Esophagus squamous epithelium (tissue), 5 donors: ENCODE results near the gene NME2. TPM values are rescaled to one million over a fixed set of nuclear protein-coding genes. Genes with fewer than 3 reads are reported as not detected.

Experiments
- DNase-seq: peaks from one replicate; lab custom pipeline; 2025; lab: John Stamatoyannopoulos, UW
- H3K27ac ChIP-seq, 4 donors: fragments of 200-600 bp; sonication (generic); one replicate each; pipeline ENCODE4 v1.5.1; 2016 to 2019; ENCODE audit warnings: mild to moderate bottlenecking in 1 of 4
- H3K27me3 ChIP-seq, 4 donors: fragments of 200-600 bp; sonication (generic); 1 replicate in 3 of 4; 2 replicates in 1 of 4; pipeline versions ENCODE4 v1.5.1 to v1.6.0; 2017 to 2021; ENCODE audit warnings: antibody characterized with exemption in 1 of 4
- H3K36me3 ChIP-seq, 3 donors: fragments of 200-600 bp; sonication (generic); one replicate each; pipeline ENCODE4 v1.5.1; 2016 to 2019
- H3K4me1 ChIP-seq, 3 donors: fragments of 200-600 bp; sonication (generic); one replicate each; pipeline ENCODE4 v1.5.1; 2017 to 2019
- H3K4me3 ChIP-seq, 4 donors: fragments of 200-600 bp; sonication (generic); 1 replicate in 3 of 4; 2 replicates in 1 of 4; pipeline ENCODE4 v1.5.1; 2016 to 2019; ENCODE audit warnings: mild to moderate bottlenecking in 2 of 4, moderate library complexity in 1 of 4
- H3K9me3 ChIP-seq, 3 donors: fragments of 200-600 bp; sonication (generic); one replicate each; pipeline ENCODE4 v1.5.1; 2016 to 2019
- POLR2A ChIP-seq, 4 donors: fragments of 450-650 bp; IDR thresholded peaks; one replicate each; pipeline ENCODE4 v1.6.1; 2017; ENCODE audit warnings: antibody characterized with exemption in 4 of 4, mild to moderate bottlenecking in 4 of 4, moderate library complexity in 3 of 4
- WGBS, 2 donors: methylation state at CpG; one replicate each; pipeline ENCODE4 v1.1.5; 2018; 5-methylcytosine and 5-hydroxymethylcytosine counted together
- intact Hi-C: fragments of 100-400 bp; cut with DNase I; formaldehyde crosslinking; loops from one replicate; pipeline ENCODE4 v1.15.0; 2022
- total RNA-seq, 4 donors: library from RNA; depleted of rRNA; stranded (reverse); fragments of >200 nt; gene quantifications; one replicate each; pipeline ENCODE4 v1.1.0, GENCODE V29; 2016
- TF ChIP-seq, protein P1 (sequence below), 6 experiments: fragments of 450-650 bp in 4 of 6; fragments of 200-600 bp in 2 of 6; sonication (generic) in 2 of 6; IDR thresholded peaks; one replicate each; pipeline ENCODE4 v1.5.1; 2016 to 2019; ENCODE audit warnings: antibody characterized with exemption in 6 of 6, mild to moderate bottlenecking in 4 of 6, moderate library complexity in 4 of 6
- donor health status: DM: yes; HTN: yes; CAD: no.

NME2 gene
- total RNA-seq, 4 donors from 2014 or later = 513 to 760 (median 569) TPM

DNA sequence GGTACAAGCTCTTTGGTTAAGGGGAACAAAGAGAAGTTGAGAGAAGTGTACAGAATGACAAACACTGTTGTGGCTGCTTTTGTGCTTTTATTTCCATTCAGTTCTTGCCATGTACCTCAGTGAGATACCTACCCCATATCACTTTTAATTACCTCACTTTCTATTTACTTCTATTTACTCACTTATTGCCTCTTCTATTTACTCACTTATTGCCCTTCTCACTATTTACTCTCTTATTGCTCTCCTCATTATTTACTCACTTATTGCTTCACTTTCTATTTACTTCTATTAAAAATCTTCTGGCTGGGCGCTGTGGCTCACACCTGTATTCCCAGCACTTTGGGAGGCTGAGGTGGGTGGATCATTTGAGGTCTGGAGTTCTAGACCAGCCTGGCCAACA, 51.7 kb downstream of the NME2 start:
- TF ChIP-seq, protein P1, sequence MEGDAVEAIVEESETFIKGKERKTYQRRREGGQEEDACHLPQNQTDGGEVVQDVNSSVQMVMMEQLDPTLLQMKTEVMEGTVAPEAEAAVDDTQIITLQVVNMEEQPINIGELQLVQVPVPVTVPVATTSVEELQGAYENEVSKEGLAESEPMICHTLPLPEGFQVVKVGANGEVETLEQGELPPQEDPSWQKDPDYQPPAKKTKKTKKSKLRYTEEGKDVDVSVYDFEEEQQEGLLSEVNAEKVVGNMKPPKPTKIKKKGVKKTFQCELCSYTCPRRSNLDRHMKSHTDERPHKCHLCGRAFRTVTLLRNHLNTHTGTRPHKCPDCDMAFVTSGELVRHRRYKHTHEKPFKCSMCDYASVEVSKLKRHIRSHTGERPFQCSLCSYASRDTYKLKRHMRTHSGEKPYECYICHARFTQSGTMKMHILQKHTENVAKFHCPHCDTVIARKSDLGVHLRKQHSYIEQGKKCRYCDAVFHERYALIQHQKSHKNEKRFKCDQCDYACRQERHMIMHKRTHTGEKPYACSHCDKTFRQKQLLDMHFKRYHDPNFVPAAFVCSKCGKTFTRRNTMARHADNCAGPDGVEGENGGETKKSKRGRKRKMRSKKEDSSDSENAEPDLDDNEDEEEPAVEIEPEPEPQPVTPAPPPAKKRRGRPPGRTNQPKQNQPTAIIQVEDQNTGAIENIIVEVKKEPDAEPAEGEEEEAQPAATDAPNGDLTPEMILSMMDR (IDR thresholded peaks at IDR 0.05) = no peak
- no peak for TF ChIP-seq POLR2A (IDR thresholded peaks at IDR 0.05)
- no peak overlapping the region for H3K27ac ChIP-seq
- H3K4me1 ChIP-seq = no peaks in the 10 kb centered on the region
- peaks cover 4 to 100% (median 5%) of the 10 kb centered on the region in 3 donors for H3K36me3 ChIP-seq
- no peak for DNase-seq
- no peak overlapping the region for H3K4me3 ChIP-seq
- H3K9me3 ChIP-seq = no peaks in the 10 kb centered on the region
- WGBS, 2 donors = 82 to 100% methylated on average over 1 of the region's 1 CpG
- intact Hi-C loops = no loop called here
- H3K27me3 ChIP-seq = no peaks in the 10 kb centered on the region

DNA sequence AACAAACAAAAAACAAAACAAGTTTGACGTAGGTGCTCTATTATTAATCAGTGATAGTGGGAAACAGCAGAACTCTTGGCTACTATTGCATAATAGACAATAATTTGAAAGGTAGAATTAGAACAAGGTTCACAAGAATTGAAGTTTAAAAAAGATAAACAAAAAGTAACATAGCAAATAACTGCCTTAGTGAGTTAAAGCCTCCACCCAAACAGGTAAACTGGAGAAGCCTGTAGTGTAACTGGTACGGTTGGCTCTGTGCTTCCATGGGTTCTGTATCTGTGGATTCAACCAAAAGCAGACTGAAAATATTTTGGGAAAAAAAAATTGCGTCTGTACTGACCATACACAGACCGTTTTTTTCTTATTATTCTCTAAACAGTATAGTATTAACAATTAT, 55.1 kb downstream of the NME2 start:
- H3K4me1 ChIP-seq = peaks cover 0 to 31% (median 0%) of the 10 kb centered on the region in 3 donors
- H3K27ac ChIP-seq = no peak overlapping the region
- no peak for DNase-seq
- WGBS, 2 donors = 81 to 82% methylated on average over 4 of the region's 4 CpGs
- TF ChIP-seq POLR2A (IDR thresholded peaks at IDR 0.05) = no peak
- H3K4me3 ChIP-seq = no peak overlapping the region
- H3K27me3 ChIP-seq = no peaks in the 10 kb centered on the region
- H3K36me3 ChIP-seq = peaks cover 4 to 87% (median 5%) of the 10 kb centered on the region in 3 donors
- H3K9me3 ChIP-seq = no peaks in the 10 kb centered on the region
- intact Hi-C loops = no loop called here

Other genes with a start within 250 kb of the NME2 start
- gene SPAG9, start 45.5 kb upstream of the NME2 start, total RNA-seq = 10 to 100 TPM; 25.6 to 88.5 (median 49.9) TPM
- gene NME1, start 12.9 kb upstream of the NME2 start, total RNA-seq = 100 to 1,000 TPM in 2 of 4 donors, 10 to 100 TPM in 2; 56.9 to 138 (median 101) TPM
- gene MBTD1, start 93.6 kb downstream of the NME2 start, total RNA-seq = 10 to 100 TPM in 1 of 4 donors, 1 to 10 TPM in 3; 6.1 to 21.4 (median 9.4) TPM
- 10 to 100 TPM; 23.4 to 45.4 (median 36.2) TPM for gene UTP18, start 94.1 kb downstream of the NME2 start, total RNA-seq